GM12892 (cell line): ENCODE results near the gene LIG4.

Source experiments
- POLR2A ChIP-seq: IDR thresholded peaks from 2 replicates; pipeline ENCODE4 v1.6.1; 2011; ENCODE audit warnings: low read depth, low read length, control low read depth
- POLR2AphosphoS5 ChIP-seq: IDR thresholded peaks from 2 replicates; pipeline ENCODE4 v1.6.1; 2011; ENCODE audit warnings: low read depth, low read length, control low read depth

DNA sequence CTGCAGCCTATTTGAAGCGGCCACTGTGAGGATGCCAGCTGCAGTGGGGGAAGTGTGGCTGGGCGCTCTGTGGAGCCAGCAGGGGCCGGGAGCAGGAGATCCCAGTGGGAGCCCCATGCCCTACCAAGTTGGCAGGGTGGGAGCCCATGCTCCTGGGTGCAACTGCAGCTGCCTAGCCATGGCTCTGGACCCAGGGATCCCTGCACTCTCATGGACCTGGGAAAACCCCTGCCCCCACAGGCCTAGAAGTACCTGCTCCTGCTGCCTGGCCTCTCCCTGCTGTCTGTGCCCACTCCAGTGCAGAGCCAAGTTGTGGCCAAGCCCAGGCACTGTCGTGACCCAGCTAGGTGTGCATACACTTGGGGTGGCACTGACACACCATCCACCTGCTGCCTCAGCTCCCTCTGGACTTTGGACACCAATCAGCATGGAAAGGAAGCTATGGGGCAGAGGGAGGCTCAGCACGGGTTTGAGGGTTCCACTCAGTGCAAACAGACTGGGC lies 20.9 kb downstream of the LIG4 start:
- TF ChIP-seq POLR2A (no peak), POLR2AphosphoS5 (no peak)
